ENCODE measurements around the gene CLEC16A. TPM values are rescaled to one million over a fixed set of nuclear protein-coding genes. Genes with fewer than 3 reads are reported as not detected.
A peak's percentile ranks its signal among the peaks of the same experiment; 100 is the strongest.
"Not testable (repeated sequence)": the region's sequence is repeated elsewhere in the genome, so short reads cannot be mapped to it uniquely, and the experiment has no call there.

The CLEC16A gene
- total and polyA plus RNA-seq, 9 donors, result 11.5 to 18.3 (median 14.9) TPM

GRCh38 chr16:11101695-11102522 is 157.5 kb downstream of the CLEC16A start:
- H3K27ac ChIP-seq (ENCODE audit: low read length), result no peak overlapping the region
- no peaks in the 10 kb centered on the region for H3K27me3 ChIP-seq (ENCODE audit: control insufficient read depth, insufficient read depth, low read length)
- H3K36me3 ChIP-seq (ENCODE audit: control insufficient read depth, insufficient read depth, low read length), result peaks cover 7% of the 10 kb centered on the region
- no peak for DNase-seq
- no peaks in the 10 kb centered on the region for H3K9me3 ChIP-seq (replicated peaks; ENCODE audit: control insufficient read depth, low read depth, low read length)
- H3K4me3 ChIP-seq (ENCODE audit: low read length), result no peak overlapping the region
- WGBS (ENCODE audit: insufficient coverage), result 40% methylated on average over 1 of the region's 9 CpGs
- peaks cover 68% of the 10 kb centered on the region for H3K4me1 ChIP-seq (ENCODE audit: control insufficient read depth, insufficient read depth, low read length)

- Histone ChIP-seq H3K9me3 (replicated peaks; ENCODE audit: control insufficient read depth, low read depth, low read length) (no peaks in the 10 kb centered on the region), H3K4me3 (ENCODE audit: low read length) (no peak overlapping the region), H3K36me3 (ENCODE audit: control insufficient read depth, insufficient read depth, low read length) (peaks cover 7% of the 10 kb centered on the region), H3K4me1 (ENCODE audit: control insufficient read depth, insufficient read depth, low read length) (peaks cover 68% of the 10 kb centered on the region), H3K27me3 (ENCODE audit: control insufficient read depth, insufficient read depth, low read length) (no peaks in the 10 kb centered on the region), H3K27ac (ENCODE audit: low read length) (peak overlapping the region; percentile 10)
- DNase-seq, result no peak
- WGBS (ENCODE audit: insufficient coverage), result 40% methylated on average over 1 of the region's 3 CpGs
Observed at GRCh38 chr16:11102523-11102898, 158.1 kb downstream of the CLEC16A start.

GRCh38 chr16:11103301-11103700 is 158.9 kb downstream of the CLEC16A start:
- H3K4me3 ChIP-seq (ENCODE audit: low read length); H3K9me3 ChIP-seq (replicated peaks; ENCODE audit: control insufficient read depth, low read depth, low read length); H3K27me3 ChIP-seq (ENCODE audit: control insufficient read depth, insufficient read depth, low read length); H3K27ac ChIP-seq (ENCODE audit: low read length); H3K36me3 ChIP-seq (ENCODE audit: control insufficient read depth, insufficient read depth, low read length); DNase-seq: not testable (repeated sequence)
- H3K4me1 ChIP-seq (ENCODE audit: control insufficient read depth, insufficient read depth, low read length), result peaks cover 62% of the 10 kb centered on the region
- 100% methylated on average over 3 of the region's 5 CpGs for WGBS (ENCODE audit: insufficient coverage)

GRCh38 chr16:11104168-11105037 is 160.0 kb downstream of the CLEC16A start:
- peaks cover 55% of the 10 kb centered on the region for H3K4me1 ChIP-seq (ENCODE audit: control insufficient read depth, insufficient read depth, low read length)
- no peak for DNase-seq
- H3K36me3 ChIP-seq (ENCODE audit: control insufficient read depth, insufficient read depth, low read length), result no peaks in the 10 kb centered on the region
- 67% methylated on average over 2 of the region's 4 CpGs for WGBS (ENCODE audit: insufficient coverage)
- no peak overlapping the region for H3K27ac ChIP-seq (ENCODE audit: low read length)
- H3K27me3 ChIP-seq (ENCODE audit: control insufficient read depth, insufficient read depth, low read length), result no peaks in the 10 kb centered on the region
- no peaks in the 10 kb centered on the region for H3K9me3 ChIP-seq (replicated peaks; ENCODE audit: control insufficient read depth, low read depth, low read length)
- no peak overlapping the region for H3K4me3 ChIP-seq (ENCODE audit: low read length)

- no peak overlapping the region for H3K4me3 ChIP-seq (ENCODE audit: low read length)
- H3K9me3 ChIP-seq (replicated peaks; ENCODE audit: control insufficient read depth, low read depth, low read length), result no peaks in the 10 kb centered on the region
- peak; percentile 90 for DNase-seq
- H3K36me3 ChIP-seq (ENCODE audit: control insufficient read depth, insufficient read depth, low read length), result no peaks in the 10 kb centered on the region
- peak overlapping the region; percentile 18 for H3K27ac ChIP-seq (ENCODE audit: low read length)
- no peaks in the 10 kb centered on the region for H3K27me3 ChIP-seq (ENCODE audit: control insufficient read depth, insufficient read depth, low read length)
- WGBS (ENCODE audit: insufficient coverage), result 33% methylated on average over 5 of the region's 7 CpGs
- H3K4me1 ChIP-seq (ENCODE audit: control insufficient read depth, insufficient read depth, low read length), result peaks cover 52% of the 10 kb centered on the region
Observed at GRCh38 chr16:11105038-11105903, 160.9 kb downstream of the CLEC16A start.

- 89% methylated on average over 4 of the region's 6 CpGs for WGBS (ENCODE audit: insufficient coverage)
- Histone ChIP-seq H3K4me1 (ENCODE audit: control insufficient read depth, insufficient read depth, low read length) (peaks cover 40% of the 10 kb centered on the region), H3K27ac (ENCODE audit: low read length) (no peak overlapping the region)
Observed at GRCh38 chr16:11106726-11107125, 162.4 kb downstream of the CLEC16A start.

GRCh38 chr16:11107780-11108465 is 163.6 kb downstream of the CLEC16A start:
- DNase-seq, result no peak
- 97% methylated on average over 4 of the region's 8 CpGs for WGBS (ENCODE audit: insufficient coverage)
- Histone ChIP-seq H3K9me3 (replicated peaks; ENCODE audit: control insufficient read depth, low read depth, low read length) (peaks cover 3% of the 10 kb centered on the region), H3K27me3 (ENCODE audit: control insufficient read depth, insufficient read depth, low read length) (no peaks in the 10 kb centered on the region), H3K4me3 (ENCODE audit: low read length) (no peak overlapping the region), H3K27ac (ENCODE audit: low read length) (no peak overlapping the region), H3K4me1 (ENCODE audit: control insufficient read depth, insufficient read depth, low read length) (peaks cover 35% of the 10 kb centered on the region), H3K36me3 (ENCODE audit: control insufficient read depth, insufficient read depth, low read length) (no peaks in the 10 kb centered on the region)

More at GRCh38 chr16:11106726-11107125, 162.4 kb downstream of the CLEC16A start:
- Histone ChIP-seq H3K36me3 (ENCODE audit: control insufficient read depth, insufficient read depth, low read length) (no peaks in the 10 kb centered on the region), H3K4me3 (ENCODE audit: low read length) (no peak overlapping the region), H3K27me3 (ENCODE audit: control insufficient read depth, insufficient read depth, low read length) (no peaks in the 10 kb centered on the region), H3K9me3 (replicated peaks; ENCODE audit: control insufficient read depth, low read depth, low read length) (peaks cover 3% of the 10 kb centered on the region)
- DNase-seq, result no peak

- H3K27me3 ChIP-seq (ENCODE audit: control insufficient read depth, insufficient read depth, low read length), result no peaks in the 10 kb centered on the region
- H3K4me1 ChIP-seq (ENCODE audit: control insufficient read depth, insufficient read depth, low read length), result peaks cover 36% of the 10 kb centered on the region
Observed at GRCh38 chr16:11108466-11108805, 164.1 kb downstream of the CLEC16A start.

GRCh38 chr16:11109566-11109965 is 165.2 kb downstream of the CLEC16A start:
- H3K9me3 ChIP-seq (replicated peaks; ENCODE audit: control insufficient read depth, low read depth, low read length), result peaks cover 3% of the 10 kb centered on the region
- H3K4me1 ChIP-seq (ENCODE audit: control insufficient read depth, insufficient read depth, low read length), result peaks cover 29% of the 10 kb centered on the region
- WGBS (ENCODE audit: insufficient coverage), result 23% methylated on average over 4 of the region's 6 CpGs
- H3K36me3 ChIP-seq (ENCODE audit: control insufficient read depth, insufficient read depth, low read length), result no peaks in the 10 kb centered on the region
- H3K27ac ChIP-seq (ENCODE audit: low read length), result peak overlapping the region; percentile 35
- peak; percentile 70 for DNase-seq
- H3K4me3 ChIP-seq (ENCODE audit: low read length), result no peak overlapping the region
- H3K27me3 ChIP-seq (ENCODE audit: control insufficient read depth, insufficient read depth, low read length), result no peaks in the 10 kb centered on the region

More at GRCh38 chr16:11108466-11108805, 164.1 kb downstream of the CLEC16A start:
- H3K27ac ChIP-seq (ENCODE audit: low read length), result no peak overlapping the region
- no peak overlapping the region for H3K4me3 ChIP-seq (ENCODE audit: low read length)
- peaks cover 3% of the 10 kb centered on the region for H3K9me3 ChIP-seq (replicated peaks; ENCODE audit: control insufficient read depth, low read depth, low read length)
- no peaks in the 10 kb centered on the region for H3K36me3 ChIP-seq (ENCODE audit: control insufficient read depth, insufficient read depth, low read length)
- DNase-seq, result no peak

All from muscle of leg (tissue), 11 donors.